ENCODE results near the gene OTUD6A.
A peak's percentile ranks its signal among the peaks of the same experiment; 100 is the strongest.
"Not testable (repeated sequence)": the region's sequence is repeated elsewhere in the genome, so short reads cannot be mapped to it uniquely, and the experiment has no call there.

The OTUD6A gene

GRCh38 chrX:70049406-70049805 is 12.9 kb upstream of the OTUD6A start:
- DNase-seq: no peak

- no peak for DNase-seq
Observed at GRCh38 chrX:70049925-70050324, 12.3 kb upstream of the OTUD6A start, which contains the start of gene AWAT2. AWAT2 (minus strand) TSS chrX:70049938; CDS start chrX:70049932, 6 bp downstream.

DNA sequence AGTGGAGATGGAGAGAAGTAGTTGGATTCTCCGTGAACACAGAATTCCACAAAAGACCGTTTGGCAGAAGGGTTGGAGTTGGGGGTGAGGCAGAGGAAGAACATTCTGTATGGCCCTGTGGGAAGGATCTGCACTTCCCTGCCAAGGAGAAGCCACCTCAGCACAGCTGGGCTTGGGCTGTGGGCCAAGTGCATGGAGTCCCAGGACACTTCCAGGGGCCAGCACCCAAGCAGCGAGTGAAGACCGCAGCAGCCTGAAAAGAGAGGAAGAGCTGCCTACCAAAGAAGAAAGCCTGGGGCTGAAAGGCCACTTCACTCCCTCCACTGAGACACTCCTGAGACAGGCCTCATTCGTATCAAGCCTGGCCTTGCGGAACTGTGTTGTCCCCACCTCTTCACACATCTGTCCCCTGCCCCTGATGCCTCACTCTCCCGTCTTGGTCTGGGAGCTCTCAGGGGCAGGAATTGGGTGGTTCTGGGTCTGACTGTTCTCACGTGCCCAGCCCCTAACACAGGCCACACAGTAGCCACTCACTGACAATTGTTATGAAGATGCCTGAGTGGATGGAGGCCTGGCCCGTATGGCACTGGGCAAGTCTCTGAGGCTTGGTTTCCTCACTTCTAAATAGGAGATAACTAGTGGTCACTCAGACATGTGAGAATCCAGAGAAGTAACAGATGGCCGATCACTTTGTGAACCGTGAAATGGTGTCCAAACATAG is 9.2 kb upstream of the OTUD6A start:
- DNase-seq: no peak

GRCh38 chrX:70054391-70054790 is 7.9 kb upstream of the OTUD6A start:
- DNase-seq: no peak

- no peak for DNase-seq
Observed at GRCh38 chrX:70062961-70063550, 799 bp downstream of the OTUD6A start.

DNA sequence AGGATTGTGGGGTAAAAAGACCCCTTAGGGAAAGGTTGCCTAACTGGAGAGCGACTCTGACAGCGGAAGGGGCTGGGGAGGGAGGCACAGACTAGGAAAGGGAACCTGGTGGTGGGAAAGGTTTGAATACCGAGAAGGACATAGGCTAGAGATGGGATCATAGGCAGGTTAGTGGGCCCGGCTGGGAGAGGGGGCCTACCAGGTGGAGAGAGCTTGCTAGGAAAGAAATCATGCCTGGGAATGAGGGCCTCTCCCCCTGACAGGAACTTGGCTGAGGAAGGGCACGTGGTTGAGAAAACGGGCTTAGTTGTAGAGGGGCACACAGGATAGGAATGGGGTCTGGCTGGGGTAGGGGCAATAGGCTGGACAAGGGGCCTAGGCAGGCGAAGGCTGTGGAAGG is 4.4 kb downstream of the OTUD6A start:
- no peak for DNase-seq

DNA sequence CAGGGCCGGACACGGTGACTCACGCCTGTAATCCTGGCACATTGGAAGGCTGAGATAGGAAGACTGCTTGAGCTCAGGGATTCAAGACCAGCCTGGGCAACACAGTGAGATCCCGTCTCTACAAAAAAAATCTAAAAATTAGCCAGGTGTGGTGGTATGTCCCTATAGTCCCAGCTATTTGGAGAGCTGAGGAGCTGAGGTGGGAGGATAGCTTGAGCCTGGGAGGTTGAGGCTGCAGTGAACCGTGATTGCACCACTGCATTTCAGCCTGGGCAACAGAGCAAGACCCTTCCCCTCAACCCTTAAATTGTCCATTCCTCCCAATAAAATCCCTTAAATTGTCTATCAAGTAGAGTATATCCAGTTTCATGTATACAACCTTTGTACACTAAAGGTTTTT is 17.0 kb downstream of the OTUD6A start:
- no peak for DNase-seq

DNA sequence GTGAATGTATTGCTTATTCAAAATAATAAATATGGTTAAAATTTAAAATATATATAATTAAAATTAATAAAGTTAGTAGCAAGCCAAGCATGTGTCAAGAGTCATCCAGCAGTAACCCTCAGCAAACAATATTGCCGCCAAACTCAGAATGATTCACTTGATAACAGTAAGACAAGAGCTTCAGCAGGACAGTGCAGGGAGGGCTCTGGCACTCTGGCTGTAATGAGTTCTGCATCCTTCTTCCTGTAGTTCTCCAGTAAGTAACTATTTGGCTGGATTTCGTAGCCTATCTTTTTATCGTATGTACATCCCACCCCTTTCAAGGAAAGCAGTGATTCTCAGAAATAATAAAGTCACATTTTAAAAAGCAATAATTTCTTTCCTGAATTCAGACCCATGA is 17.6 kb downstream of the OTUD6A start:
- DNase-seq: peak; percentile 5

DNA sequence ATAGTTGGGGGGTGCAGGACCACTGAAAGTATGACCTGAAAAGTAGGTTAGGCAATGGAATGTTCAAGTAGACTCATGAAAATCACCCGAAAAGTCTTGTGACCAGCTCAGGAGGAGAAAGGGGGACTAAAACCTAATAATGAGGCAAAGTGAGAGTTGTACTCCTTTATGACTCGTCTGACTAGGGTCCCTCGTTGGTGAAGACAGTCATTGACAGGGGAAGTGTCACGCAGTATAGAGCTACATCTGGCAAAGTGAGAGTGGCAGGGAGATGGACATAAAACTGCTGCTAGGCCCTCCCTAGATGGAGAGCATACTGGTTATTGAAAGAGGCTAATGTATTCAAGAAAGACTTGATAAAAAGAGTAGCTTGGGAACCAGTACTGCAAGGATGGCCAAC is 20.5 kb downstream of the OTUD6A start:
- DNase-seq: no peak

GRCh38 chrX:70084592-70085240 is 22.5 kb downstream of the OTUD6A start:
- no peak for DNase-seq

- DNase-seq: peak; percentile 56
Observed at GRCh38 chrX:70087857-70088630, 25.8 kb downstream of the OTUD6A start.

GRCh38 chrX:70088751-70089150 is 26.5 kb downstream of the OTUD6A start:
- DNase-seq: no peak

- DNase-seq: peak; percentile 89
Observed at GRCh38 chrX:70089604-70090297, 27.5 kb downstream of the OTUD6A start.

- DNase-seq: no peak
Observed at GRCh38 chrX:70092247-70092646, 30.0 kb downstream of the OTUD6A start.

DNA sequence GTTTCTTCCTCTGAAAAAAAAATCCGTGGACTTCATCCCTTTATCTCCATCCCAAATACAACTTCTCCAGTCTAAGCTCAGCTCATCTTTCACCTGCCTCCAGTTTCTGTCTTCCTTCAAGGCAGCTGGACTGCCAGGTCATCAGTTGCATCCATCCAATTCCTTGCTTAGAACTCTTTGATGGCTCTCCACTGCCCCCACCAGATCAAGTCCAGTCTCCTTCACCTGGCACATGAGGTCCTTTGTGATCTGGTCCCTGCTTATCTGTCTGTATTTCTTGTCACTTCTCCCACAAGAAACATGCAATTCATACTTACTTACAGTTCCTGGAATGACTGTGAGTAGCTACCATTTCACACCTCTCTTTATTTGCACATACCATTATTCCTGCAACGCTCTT is 33.8 kb downstream of the OTUD6A start:
- DNase-seq: peak; percentile 16

- DNase-seq: no peak
Observed at GRCh38 chrX:70105229-70105628, 43.0 kb downstream of the OTUD6A start.

- DNase-seq: not testable (repeated sequence)
Observed at GRCh38 chrX:70111436-70112026, 49.3 kb downstream of the OTUD6A start.
